IMR-90 (cell line): ENCODE data around the gene CLEC20A. TPM values are rescaled to one million over a fixed set of nuclear protein-coding genes. Genes with fewer than 3 reads are reported as not detected.

Experiments
- ATAC-seq: fragments of 200-7000 bp; cut with Tn5 transposase; 2 replicates; pipeline ENCODE4 v1.9.1; 2020; ENCODE audit warnings: low read depth, mild to moderate bottlenecking, moderate library complexity
- BruUV-seq: library from RNA; stranded (reverse); fragments of 400-500 nt; replicated peaks from 2 replicates; lab custom pipeline; 2021; lab: Mats Ljungman, UMichigan
- CTCF ChIA-PET: fragments of 300-600 bp; formaldehyde crosslinking; extraction: SDS; loops from one replicate; lab custom pipeline; 2021; ENCODE audit warnings: antibody characterized with exemption; lab: Yijun Ruan, JAX
- POLR2A ChIA-PET: fragments of 300-600 bp; sonication (Branson Sonifier 250); formaldehyde crosslinking; loops from one replicate; lab custom pipeline; 2022; ENCODE audit warnings: antibody characterized with exemption; ENCODE audit not compliant: unreplicated experiment; lab: Charles Lee
- DNase-seq: peaks from one replicate; pipeline ENCODE4 v3.0.0; 2013
- H2AFZ ChIP-seq: replicated peaks from 2 replicates; pipeline ENCODE3; 2013; ENCODE audit warnings: low read length, mild to moderate bottlenecking; ENCODE audit not compliant: poor library complexity
- H2AK5ac ChIP-seq: 2 replicates; pipeline ENCODE4 v1.6.1; 2013; ENCODE audit warnings: low read depth, low read length, inconsistent platforms
- H2AK9ac ChIP-seq: replicated peaks from 2 replicates; pipeline ENCODE3; 2013; ENCODE audit warnings: mild to moderate bottlenecking, low read depth, low read length, moderate library complexity; ENCODE audit not compliant: poor library complexity
- H2BK120ac ChIP-seq: 2 replicates; pipeline ENCODE4 v1.6.1; 2013; ENCODE audit warnings: low read depth, low read length, inconsistent platforms
- H2BK15ac ChIP-seq: 3 replicates; pipeline ENCODE4 v1.6.1; 2013; ENCODE audit warnings: low read depth, low read length, inconsistent platforms
- H2BK20ac ChIP-seq: 2 replicates; pipeline ENCODE4 v1.6.1; 2013; ENCODE audit warnings: low read depth, mild to moderate bottlenecking, inconsistent platforms, low read length, moderate library complexity
- H2BK5ac ChIP-seq: 2 replicates; pipeline ENCODE4 v1.6.1; 2013; ENCODE audit warnings: mild to moderate bottlenecking, low read depth, low read length, inconsistent platforms; ENCODE audit not compliant: poor library complexity, severe bottlenecking
- H3K14ac ChIP-seq: replicated peaks from 2 replicates; pipeline ENCODE4 v1.6.1; 2013; ENCODE audit warnings: low read depth, low read length, inconsistent platforms
- H3K18ac ChIP-seq: 2 replicates; pipeline ENCODE4 v1.6.1; 2013; ENCODE audit warnings: low read depth, low read length, control low read depth
- H3K23ac ChIP-seq: 2 replicates; pipeline ENCODE4 v1.6.1; 2013; ENCODE audit warnings: low read depth, low read length, inconsistent platforms
- H3K27ac ChIP-seq: 2 replicates; pipeline ENCODE4 v1.5.1; 2013; ENCODE audit warnings: mild to moderate bottlenecking, control low read depth, low read length; ENCODE audit not compliant: insufficient read depth
- H3K27me3 ChIP-seq: 2 replicates; pipeline ENCODE4 v1.6.1; 2013; ENCODE audit warnings: low read length; ENCODE audit not compliant: control insufficient read depth, insufficient read depth
- H3K36me3 ChIP-seq: 2 replicates; pipeline ENCODE4 v1.6.1; 2013; ENCODE audit warnings: low read length, mixed read lengths; ENCODE audit not compliant: control insufficient read depth, insufficient read depth
- H3K4ac ChIP-seq: 2 replicates; pipeline ENCODE4 v1.6.1; 2013; ENCODE audit warnings: low read depth, low read length, inconsistent platforms
- H3K4me1 ChIP-seq: 2 replicates; pipeline ENCODE4 v1.6.1; 2013; ENCODE audit warnings: low read length, mixed read lengths; ENCODE audit not compliant: control insufficient read depth, insufficient read depth
- H3K4me2 ChIP-seq: 2 replicates; pipeline ENCODE4 v1.6.1; 2013; ENCODE audit warnings: low read depth, mild to moderate bottlenecking, control low read depth, low read length, moderate library complexity
- H3K4me3 ChIP-seq: 2 replicates; pipeline ENCODE4 v1.5.1; 2013; ENCODE audit warnings: low read depth, mild to moderate bottlenecking, control low read depth, low read length, moderate library complexity; ENCODE audit not compliant: insufficient read depth
- H3K56ac ChIP-seq: 2 replicates; pipeline ENCODE4 v1.6.1; 2013; ENCODE audit warnings: low read length, inconsistent platforms; ENCODE audit not compliant: insufficient read depth; ENCODE audit errors: extremely low read depth
- H3K79me1 ChIP-seq, 2 experiments: 2 replicates each; pipeline ENCODE4 v1.6.1; 2013; ENCODE audit warnings: low read length in 2 of 2, inconsistent platforms in 1 of 2, low read depth in 1 of 2
- H3K9ac ChIP-seq: 2 replicates; pipeline ENCODE4 v1.6.1; 2013; ENCODE audit warnings: low read depth, low read length, control low read depth
- H3K9me1 ChIP-seq: 2 replicates; pipeline ENCODE4 v1.6.1; 2013; ENCODE audit warnings: low read length, inconsistent platforms; ENCODE audit not compliant: insufficient read depth
- H3K9me3 ChIP-seq: 2 replicates; pipeline ENCODE4 v1.6.1; 2013; ENCODE audit warnings: low read length; ENCODE audit not compliant: control insufficient read depth, insufficient read depth
- H4K20me1 ChIP-seq: 2 replicates; pipeline ENCODE4 v1.6.1; 2013; ENCODE audit warnings: low read length, inconsistent platforms; ENCODE audit not compliant: insufficient read depth
- H4K5ac ChIP-seq: 2 replicates; pipeline ENCODE4 v1.6.1; 2013; ENCODE audit warnings: mild to moderate bottlenecking, low read depth, low read length, control low read depth
- H4K8ac ChIP-seq, 2 experiments: 2 replicates each; pipeline ENCODE4 v1.6.1; 2013; ENCODE audit warnings: low read depth in 2 of 2, low read length in 2 of 2, control low read depth in 1 of 2, inconsistent platforms in 1 of 2
- H4K91ac ChIP-seq: 2 replicates; pipeline ENCODE4 v1.6.1; 2013; ENCODE audit warnings: low read depth, low read length, inconsistent platforms; ENCODE audit not compliant: insufficient read depth
- CEBPB ChIP-seq: IDR thresholded peaks from 2 replicates; pipeline ENCODE4 v1.6.1; 2012; ENCODE audit warnings: low read depth, low read length, improper control_type of control experiment
- CHD1 ChIP-seq: IDR thresholded peaks from 2 replicates; pipeline ENCODE4 v1.6.1; 2012; ENCODE audit warnings: low read depth, low read length, improper control_type of control experiment
- CTCF ChIP-seq: conservative IDR thresholded peaks from 2 replicates; pipeline ENCODE4 v1.5.1; 2012; ENCODE audit warnings: mild to moderate bottlenecking, low read depth, low read length, improper control_type of control experiment
- MAFK ChIP-seq: IDR thresholded peaks from 2 replicates; pipeline ENCODE4 v1.6.1; 2012; ENCODE audit warnings: low read depth, low read length, improper control_type of control experiment
- MAZ ChIP-seq: IDR thresholded peaks from 2 replicates; pipeline ENCODE4 v1.6.1; 2012; ENCODE audit warnings: low read depth, mild to moderate bottlenecking, low read length, improper control_type of control experiment, moderate library complexity, borderline replicate concordance
- MXI1 ChIP-seq: IDR thresholded peaks from 2 replicates; pipeline ENCODE4 v1.6.1; 2012; ENCODE audit warnings: low read depth, mild to moderate bottlenecking, low read length, moderate library complexity, borderline replicate concordance
- NFE2L2 ChIP-seq: fragments of 150-350 bp; IDR thresholded peaks from 2 replicates; pipeline ENCODE4 v1.6.1; 2016; ENCODE audit warnings: low read depth, mild to moderate bottlenecking, low read length
- POLR2A ChIP-seq: IDR thresholded peaks from 2 replicates; pipeline ENCODE4 v1.6.1; 2012; ENCODE audit warnings: mild to moderate bottlenecking, low read depth, low read length
- RAD21 ChIP-seq: IDR thresholded peaks from 2 replicates; pipeline ENCODE4 v1.6.1; 2012; ENCODE audit warnings: low read length, improper control_type of control experiment
- RFX5 ChIP-seq: IDR thresholded peaks from 2 replicates; pipeline ENCODE4 v1.8.0; 2012; ENCODE audit warnings: low read depth, mild to moderate bottlenecking, low read length, moderate library complexity
- SMC3 ChIP-seq: fragments of 150-350 bp; IDR thresholded peaks from 2 replicates; pipeline ENCODE4 v1.6.1; 2016; ENCODE audit warnings: low read depth, mild to moderate bottlenecking, antibody characterized with exemption, low read length, moderate library complexity
- USF2 ChIP-seq: fragments of 150-350 bp; IDR thresholded peaks from 2 replicates; pipeline ENCODE4 v1.6.1; 2017; ENCODE audit warnings: mild to moderate bottlenecking, antibody characterized with exemption, low read length, low read depth
- WGBS, 2 experiments: methylation state at CpG; one replicate each; pipeline versions ENCODE4 v1.1.5 to v1.1.7; 2013; ENCODE audit warnings: missing lambda C conversion rate in 2 of 2; ENCODE audit not compliant: insufficient read length in 1 of 2; ENCODE audit errors: extremely low coverage in 2 of 2; 5-methylcytosine and 5-hydroxymethylcytosine counted together
- dilution Hi-C: fragments of 300-500 bp; cut with HindIII; formaldehyde crosslinking; loops from one replicate; pipeline ENCODE4 v1.14.3; 2018; ENCODE audit warnings: low sequenced_read_pairs; ENCODE audit not compliant: unreplicated experiment
- in situ Hi-C: fragments of 300-500 bp; cut with MboI; formaldehyde crosslinking; loops from 3 replicates; pipeline ENCODE4 v1.14.3; 2019; ENCODE audit warnings: low sequenced_read_pairs, inconsistent platforms, mixed read lengths
- intact Hi-C: fragments of 100-400 bp; cut with micrococcal nuclease; formaldehyde crosslinking; loops from 2 replicates; pipeline ENCODE4 v1.10.0; 2022
- polyA plus RNA-seq, 3 experiments: library from polyadenylated mRNA; depleted of rRNA; stranded (reverse); fragments of >200 nt; gene quantifications; 2 replicates each; pipeline ENCODE4 v1.2.3, GENCODE V29; 2012; ENCODE audit warnings: low replicate concordance in 1 of 3
- total RNA-seq: library from RNA; depleted of rRNA; stranded (reverse); fragments of >200 nt; gene quantifications from 2 replicates; pipeline ENCODE4 v1.2.3, GENCODE V29; 2012

CLEC20A gene
- total and polyA plus RNA-seq, 2 of the 4 experiments (the other 2 are of a cell fraction), result not detected

- no peak overlapping the region for H3K27ac ChIP-seq
- peaks cover 5% of the 10 kb centered on the region; the same call in 1 of the 2 replicates for H3K27me3 ChIP-seq
- no peaks in the 10 kb centered on the region for H3K79me1 ChIP-seq
- H3K36me3 ChIP-seq, result no peaks in the 10 kb centered on the region
- no peak overlapping the region for H2BK120ac ChIP-seq
- no peak for DNase-seq
- H2BK20ac ChIP-seq, result no peak overlapping the region
- no peak overlapping the region for H3K14ac ChIP-seq
- no TSS peak for BruUV-seq
- H4K5ac ChIP-seq, result no peak overlapping the region
- ATAC-seq, result no peak
- H3K4me3 ChIP-seq, result no peak overlapping the region
- no peak overlapping the region for H2AFZ ChIP-seq
- no peaks in the 10 kb centered on the region for H3K4me1 ChIP-seq
- no peak overlapping the region for H3K9ac ChIP-seq
- POLR2A ChIA-PET, result no interaction called here
- H3K56ac ChIP-seq, result no peak overlapping the region
- H2AK5ac ChIP-seq, result no peak overlapping the region
- H3K4ac ChIP-seq, result no peak overlapping the region
- H3K9me3 ChIP-seq, result no peaks in the 10 kb centered on the region
- no peak overlapping the region for H2BK5ac ChIP-seq
- in situ Hi-C loops (loop anchor here (10.0 kb wide), 1 partner anchor 199 kb away; no protein-coding TSS in a partner anchor), dilution Hi-C loops (no loop called here), intact Hi-C loops (loop anchor here (5.0 to 10.0 kb wide), 2 partner anchors 192 to 479 kb away; no protein-coding TSS in a partner anchor)
- no peak overlapping the region for H4K8ac ChIP-seq
- no peak overlapping the region for H3K18ac ChIP-seq
- no peak overlapping the region for H2BK15ac ChIP-seq
- no peak overlapping the region for H2AK9ac ChIP-seq
- CTCF ChIA-PET, result interaction anchor here (1.5 kb wide), 1 partner anchor 15 kb away, joined by 4 read pairs; no protein-coding TSS in a partner anchor
- WGBS, 2 experiments, result 80% methylated on average over 2 of the region's 4 CpGs; no CpG with 5 or more reads in 1 of the 2 experiments
- H3K23ac ChIP-seq, result no peak overlapping the region
- no peaks in the 10 kb centered on the region for H4K20me1 ChIP-seq
- TF ChIP-seq CTCF (no peak), CHD1 (no peak), RAD21 (no peak), SMC3 (no peak), MAZ (no peak), NFE2L2 (no peak), POLR2A (no peak), MXI1 (no peak), USF2 (no peak), MAFK (no peak), CEBPB (no peak), RFX5 (no peak)
- H4K91ac ChIP-seq, result no peak overlapping the region
- no peak overlapping the region for H3K4me2 ChIP-seq
- H3K9me1 ChIP-seq, result peaks cover 4% of the 10 kb centered on the region; the same call in 1 of the 2 replicates
These were observed 7.5 kb upstream of the CLEC20A start for GRCh38 chr1:178504286-178504685.
